Measurements from ENCODE around the gene IGHMBP2. TPM values are rescaled to one million over a fixed set of nuclear protein-coding genes. Genes with fewer than 3 reads are reported as not detected.
"Not testable (repeated sequence)": the region's sequence is repeated elsewhere in the genome, so short reads cannot be mapped to it uniquely, and the experiment has no call there.

Gene IGHMBP2
- total RNA-seq, 1 donor from 2014 or later = 20.3 TPM

- Histone ChIP-seq H3K4me3 (no peak overlapping the region), H3K9me3 (no peaks in the 10 kb centered on the region), H3K4me1 (no peaks in the 10 kb centered on the region), H3K27ac (no peak overlapping the region), H3K27me3 (no peaks in the 10 kb centered on the region), H3K36me3 (no peaks in the 10 kb centered on the region)
- DNase-seq (peak; percentile 40), ATAC-seq (no peak)
- intact Hi-C loops (cut with DNase I) = no loop called here
- TF ChIP-seq CTCF (IDR thresholded peaks at IDR 0.05) = no peak
Observed at GRCh38 chr11:68970921-68971636, 67.4 kb downstream of the IGHMBP2 start.

GRCh38 chr11:68973219-68973618 lies 69.5 kb downstream of the IGHMBP2 start:
- TF ChIP-seq CTCF (IDR thresholded peaks at IDR 0.05) = no peak
- H3K4me1 ChIP-seq = no peaks in the 10 kb centered on the region
- H3K4me3 ChIP-seq = no peak overlapping the region
- no peaks in the 10 kb centered on the region for H3K9me3 ChIP-seq
- H3K27ac ChIP-seq = no peak overlapping the region
- H3K27me3 ChIP-seq = no peaks in the 10 kb centered on the region
- no peaks in the 10 kb centered on the region for H3K36me3 ChIP-seq
- intact Hi-C loops (cut with DNase I) = no loop called here
- DNase-seq = peak; percentile 3
- ATAC-seq = no peak

GRCh38 chr11:68973706-68974105 lies 70.0 kb downstream of the IGHMBP2 start:
- H3K27me3 ChIP-seq; H3K36me3 ChIP-seq; H3K4me1 ChIP-seq; H3K4me3 ChIP-seq; intact Hi-C loops (cut with DNase I); H3K9me3 ChIP-seq; ATAC-seq; H3K27ac ChIP-seq: not testable (repeated sequence)
- DNase-seq = peak; percentile 20

- H3K27ac ChIP-seq = no peak overlapping the region
- intact Hi-C loops (cut with DNase I) = no loop called here
- ATAC-seq (peak; percentile 63), DNase-seq (peak; percentile 10)
- no peaks in the 10 kb centered on the region for H3K4me1 ChIP-seq
- no peak for TF ChIP-seq CTCF (IDR thresholded peaks at IDR 0.05)
- H3K4me3 ChIP-seq = no peak overlapping the region
- H3K9me3 ChIP-seq = no peaks in the 10 kb centered on the region
- H3K36me3 ChIP-seq = no peaks in the 10 kb centered on the region
- H3K27me3 ChIP-seq = no peaks in the 10 kb centered on the region
Observed at GRCh38 chr11:68974421-68975194, 70.9 kb downstream of the IGHMBP2 start.

- ATAC-seq (no peak), DNase-seq (peak; percentile 6)
- no peaks in the 10 kb centered on the region for H3K36me3 ChIP-seq
- intact Hi-C loops (cut with DNase I) = no loop called here
- no peaks in the 10 kb centered on the region for H3K27me3 ChIP-seq
- no peak overlapping the region for H3K27ac ChIP-seq
- H3K4me1 ChIP-seq = no peaks in the 10 kb centered on the region
- no peak for TF ChIP-seq CTCF (IDR thresholded peaks at IDR 0.05)
- no peak overlapping the region for H3K4me3 ChIP-seq
- no peaks in the 10 kb centered on the region for H3K9me3 ChIP-seq
Observed at GRCh38 chr11:68976095-68976494, 72.4 kb downstream of the IGHMBP2 start.

- H3K27me3 ChIP-seq = no peaks in the 10 kb centered on the region
- intact Hi-C loops (cut with DNase I) = no loop called here
- H3K36me3 ChIP-seq = no peaks in the 10 kb centered on the region
- no peak for TF ChIP-seq CTCF (IDR thresholded peaks at IDR 0.05)
- DNase-seq (peak; percentile 29), ATAC-seq (no peak)
- no peaks in the 10 kb centered on the region for H3K4me1 ChIP-seq
- no peak overlapping the region for H3K27ac ChIP-seq
- H3K4me3 ChIP-seq = no peak overlapping the region
- no peaks in the 10 kb centered on the region for H3K9me3 ChIP-seq
Observed at GRCh38 chr11:68976563-68976962, 72.9 kb downstream of the IGHMBP2 start.
